ENCODE results near the gene NDUFS6.
"Not testable (repeated sequence)": the region's sequence is repeated elsewhere in the genome, so short reads cannot be mapped to it uniquely, and the experiment has no call there.

NDUFS6 gene

DNA sequence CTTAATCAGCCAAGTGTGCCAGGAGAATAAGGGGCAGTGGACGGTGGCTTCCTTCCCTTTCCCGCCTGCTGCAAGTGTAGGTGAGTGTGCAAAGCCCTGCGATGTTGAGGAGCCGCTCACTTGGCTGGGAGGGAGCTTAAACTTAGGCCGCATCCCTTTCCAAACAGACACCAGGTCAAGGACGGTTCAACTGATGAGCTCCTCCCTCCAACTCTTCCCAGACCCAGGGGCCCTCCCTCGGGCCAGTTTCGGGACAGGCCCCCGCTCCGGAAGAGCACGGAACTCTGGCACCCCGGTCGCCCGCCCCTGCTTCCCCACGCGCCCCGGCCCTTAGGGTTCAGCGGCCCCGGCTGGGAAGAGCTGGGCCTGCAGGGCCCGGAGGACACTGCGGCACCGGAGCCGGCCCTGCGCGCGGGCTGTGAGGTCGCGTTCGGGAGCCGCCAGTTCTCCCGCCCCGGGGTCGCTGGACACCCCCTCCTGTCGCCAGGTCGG lies 2.1 kb upstream of the NDUFS6 start:
- no peak for DNase-seq

DNA sequence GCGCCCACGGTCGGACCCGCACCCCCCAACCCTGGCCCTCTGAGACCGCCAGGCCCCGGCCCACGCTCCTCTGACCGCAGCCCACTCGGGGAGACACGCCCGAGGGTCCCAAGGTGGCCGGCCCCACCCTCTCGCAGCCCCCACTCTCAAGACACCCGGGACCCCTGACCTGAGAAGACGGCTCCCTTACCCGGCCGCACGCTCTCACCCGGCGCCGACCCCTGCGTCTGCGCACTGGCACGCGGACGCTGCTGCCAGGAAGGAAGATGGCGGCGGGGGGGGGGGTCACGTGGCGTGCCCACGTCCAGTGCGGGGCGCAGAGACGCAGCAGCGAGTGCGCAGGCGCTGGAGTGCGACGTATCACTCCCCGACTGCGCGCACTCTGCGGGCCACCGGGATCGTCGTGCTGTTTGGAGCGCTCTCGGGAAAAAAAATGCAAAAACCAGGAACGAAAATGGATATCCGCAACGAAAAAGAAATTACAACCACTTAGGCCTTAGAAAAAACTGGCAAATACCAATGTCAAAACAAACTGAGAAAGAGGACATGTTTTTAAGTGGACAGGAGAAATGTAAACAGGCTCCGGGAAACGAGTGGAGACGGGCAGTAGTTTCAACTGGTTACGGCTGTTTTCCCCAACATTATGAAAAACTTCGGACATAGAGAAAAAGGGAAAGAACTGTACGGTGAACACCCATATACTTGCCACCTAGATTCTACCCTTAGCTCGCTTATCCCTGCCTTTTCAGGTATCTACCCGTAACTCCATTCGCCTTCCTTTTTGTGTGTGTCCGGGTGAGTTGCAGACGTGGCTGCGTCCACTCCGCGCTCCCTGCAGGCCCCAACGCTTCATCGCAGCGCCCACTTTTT lies 1.4 kb upstream of the NDUFS6 start, which contains the start of gene MRPL36:
Gene MRPL36 (minus strand): TSS at position 236 of the 870 bp plus-strand sequence. CDS start 902 bp downstream, outside the sequence.
- peak; percentile 83 for DNase-seq

DNA sequence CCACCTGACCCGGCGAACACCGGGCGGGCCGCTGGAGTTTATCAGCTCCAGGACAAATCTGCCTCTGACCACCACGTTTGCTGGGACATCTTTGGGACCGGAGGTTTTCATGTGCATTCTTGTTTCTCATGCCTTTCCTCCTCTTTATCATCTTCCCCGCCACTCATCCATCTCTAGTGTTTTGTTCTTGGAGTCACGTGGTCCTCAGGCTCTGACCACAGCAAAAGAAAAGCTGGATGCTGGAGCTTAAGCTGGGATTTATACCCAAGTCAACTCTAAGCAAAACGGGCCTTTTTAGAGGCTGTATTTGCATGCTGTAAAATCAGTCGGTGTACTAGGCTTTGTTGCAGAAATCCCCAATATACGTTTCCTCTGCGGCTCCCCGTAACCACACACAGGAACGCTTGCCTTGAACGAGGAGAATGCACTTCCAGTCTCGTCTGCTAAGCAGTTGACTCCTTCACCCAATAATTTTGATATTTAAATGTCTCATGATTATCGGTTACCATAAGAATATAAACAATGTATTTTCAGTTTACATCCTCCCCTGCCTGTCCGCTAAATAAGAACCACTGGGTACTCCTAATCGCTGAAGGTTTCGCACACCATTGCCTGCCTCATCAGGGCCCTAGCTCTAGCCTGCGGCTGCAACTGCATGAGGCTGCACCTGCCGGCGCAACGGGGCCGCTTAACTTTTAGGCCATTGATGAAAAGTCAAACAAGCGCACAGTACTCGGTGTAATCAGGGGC lies 560 bp upstream of the NDUFS6 start:
- DNase-seq, result peak; percentile 26

GRCh38 chr5:1801967-1802295 lies 724 bp downstream of the NDUFS6 start:
- DNase-seq, result no peak

GRCh38 chr5:1803192-1803591 lies 2.0 kb downstream of the NDUFS6 start:
- no peak for DNase-seq

DNA sequence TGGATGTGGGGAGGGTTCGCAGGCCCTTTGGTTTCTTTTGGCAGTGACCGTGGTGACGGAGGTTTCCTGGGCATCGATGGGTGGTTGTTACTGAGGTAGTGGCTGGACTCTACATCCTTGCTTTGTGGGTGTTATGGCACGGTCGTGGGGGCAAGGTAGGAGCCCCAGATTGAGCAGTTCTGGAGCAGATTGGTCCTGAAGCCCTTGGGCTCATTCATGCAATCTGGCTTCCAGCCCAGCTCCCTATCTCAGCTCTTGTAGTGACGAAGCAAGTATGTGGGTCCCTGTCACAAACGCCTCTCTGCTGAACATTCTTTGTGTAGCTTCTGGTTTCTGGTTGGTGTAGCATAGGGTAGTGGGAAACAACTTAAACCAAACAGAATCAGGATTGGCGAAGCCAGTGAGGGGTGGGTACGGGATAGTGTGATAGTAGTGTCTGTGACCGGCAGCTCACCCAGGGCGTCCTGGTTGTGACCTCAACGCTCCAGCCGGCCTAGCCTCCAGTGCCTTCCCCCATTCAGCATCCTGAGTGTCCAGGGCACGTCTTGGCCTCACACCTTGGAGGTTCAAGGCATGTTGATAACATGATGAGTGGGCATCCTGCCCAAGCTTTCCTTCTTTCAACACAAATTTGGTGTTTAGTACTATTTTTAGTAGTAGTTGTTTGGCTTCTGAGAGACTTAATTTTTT lies 2.9 kb downstream of the NDUFS6 start:
- DNase-seq, result no peak

- no peak for DNase-seq
These were observed 4.1 kb downstream of the NDUFS6 start for GRCh38 chr5:1805326-1805725.

GRCh38 chr5:1805736-1806135 lies 4.5 kb downstream of the NDUFS6 start:
- no peak for DNase-seq

GRCh38 chr5:1806199-1806598 lies 5.0 kb downstream of the NDUFS6 start:
- DNase-seq, result no peak

GRCh38 chr5:1806974-1807373 lies 5.8 kb downstream of the NDUFS6 start:
- no peak for DNase-seq

- no peak for DNase-seq
These were observed 6.4 kb downstream of the NDUFS6 start for GRCh38 chr5:1807451-1808185.

- DNase-seq, result no peak
These were observed 7.2 kb downstream of the NDUFS6 start for GRCh38 chr5:1808439-1808838.

DNA sequence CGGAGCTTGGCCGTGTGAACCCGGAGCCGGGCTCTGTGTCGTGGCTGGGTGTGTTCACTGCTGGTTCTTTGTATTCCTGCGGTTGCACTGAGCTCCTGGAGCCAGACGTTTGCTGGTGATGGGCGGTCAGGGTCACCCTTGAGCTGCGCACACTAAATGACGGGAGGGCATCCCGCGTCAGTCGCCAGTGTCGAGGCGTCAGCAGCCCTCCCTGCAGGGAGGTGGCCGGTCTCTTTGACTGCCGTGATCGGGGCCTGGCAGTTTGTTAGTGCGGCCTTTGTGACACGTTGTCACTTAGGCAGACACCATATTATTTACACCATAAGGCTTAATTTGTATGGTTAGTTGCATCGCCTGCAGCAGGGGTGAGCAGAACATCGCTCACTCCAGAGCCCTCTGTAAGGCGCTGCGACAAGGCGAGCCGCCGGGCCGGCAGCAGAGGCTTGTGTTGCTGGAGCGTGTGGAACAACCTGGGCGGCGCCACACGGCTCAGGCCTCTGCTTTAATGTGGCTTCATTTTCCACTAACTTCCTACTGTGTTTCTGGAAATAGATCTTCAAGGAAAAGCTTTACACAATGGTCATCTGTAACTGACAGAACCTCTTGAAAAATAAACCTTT lies 8.3 kb downstream of the NDUFS6 start:
- DNase-seq, result no peak

DNA sequence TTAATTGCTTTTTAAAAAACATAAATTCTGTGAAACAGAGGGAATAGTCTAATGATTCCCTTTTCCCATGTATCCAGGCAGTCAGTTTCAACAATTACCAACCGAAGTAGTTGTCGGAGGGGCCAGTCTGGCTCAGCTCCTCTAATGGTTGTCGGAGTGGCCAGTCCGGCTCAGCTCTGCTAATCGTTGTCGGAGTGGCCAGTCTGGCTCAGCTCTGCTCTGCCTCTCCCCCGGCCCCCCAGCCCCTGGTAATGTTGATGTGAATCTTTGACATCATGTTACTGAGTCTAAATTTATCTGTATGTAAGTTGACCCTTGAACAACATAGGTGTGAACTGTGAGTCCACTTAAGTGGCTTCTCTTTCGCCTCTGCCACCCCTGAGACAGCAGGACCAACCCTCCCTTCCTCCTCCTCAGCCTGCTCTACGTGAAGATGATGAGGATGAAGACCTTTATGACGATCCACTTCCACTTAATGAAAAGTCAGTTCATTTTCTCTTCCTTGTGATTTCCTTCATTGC lies 9.4 kb downstream of the NDUFS6 start:
- no peak for DNase-seq

GRCh38 chr5:1814183-1815020 lies 13.2 kb downstream of the NDUFS6 start:
- no peak for DNase-seq

GRCh38 chr5:1815071-1815786 lies 14.0 kb downstream of the NDUFS6 start:
- no peak for DNase-seq

- no peak for DNase-seq
These were observed 14.7 kb downstream of the NDUFS6 start for GRCh38 chr5:1815881-1816292.

DNA sequence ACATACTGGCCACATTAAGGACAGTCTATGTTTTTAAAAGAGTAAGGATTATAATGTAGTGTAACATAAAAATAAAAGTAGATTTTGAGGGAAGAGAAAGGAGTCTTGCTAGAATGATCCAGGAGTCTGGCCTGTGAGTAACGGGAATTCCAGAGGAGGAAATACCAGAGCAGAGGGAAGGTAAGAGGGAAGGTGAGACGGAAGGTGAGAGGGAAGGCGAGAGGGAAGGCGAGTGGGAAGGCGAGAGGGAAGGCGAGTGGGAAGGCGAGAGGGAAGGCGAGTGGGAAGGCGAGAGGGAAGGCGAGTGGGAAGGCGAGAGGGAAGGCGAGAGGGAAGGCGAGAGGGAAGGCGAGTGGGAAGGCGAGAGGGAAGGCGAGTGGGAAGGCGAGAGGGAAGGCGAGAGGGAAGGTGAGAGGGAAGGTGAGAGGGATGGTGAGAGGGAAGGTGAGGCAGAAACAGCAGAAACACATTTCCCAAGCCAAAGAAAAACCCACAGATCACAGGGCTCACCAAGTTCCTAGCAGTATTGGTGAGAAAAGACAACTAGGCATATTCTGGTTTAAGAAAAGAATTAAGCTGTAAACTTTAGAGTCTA lies 15.4 kb downstream of the NDUFS6 start:
- not testable (repeated sequence) for DNase-seq

DNA sequence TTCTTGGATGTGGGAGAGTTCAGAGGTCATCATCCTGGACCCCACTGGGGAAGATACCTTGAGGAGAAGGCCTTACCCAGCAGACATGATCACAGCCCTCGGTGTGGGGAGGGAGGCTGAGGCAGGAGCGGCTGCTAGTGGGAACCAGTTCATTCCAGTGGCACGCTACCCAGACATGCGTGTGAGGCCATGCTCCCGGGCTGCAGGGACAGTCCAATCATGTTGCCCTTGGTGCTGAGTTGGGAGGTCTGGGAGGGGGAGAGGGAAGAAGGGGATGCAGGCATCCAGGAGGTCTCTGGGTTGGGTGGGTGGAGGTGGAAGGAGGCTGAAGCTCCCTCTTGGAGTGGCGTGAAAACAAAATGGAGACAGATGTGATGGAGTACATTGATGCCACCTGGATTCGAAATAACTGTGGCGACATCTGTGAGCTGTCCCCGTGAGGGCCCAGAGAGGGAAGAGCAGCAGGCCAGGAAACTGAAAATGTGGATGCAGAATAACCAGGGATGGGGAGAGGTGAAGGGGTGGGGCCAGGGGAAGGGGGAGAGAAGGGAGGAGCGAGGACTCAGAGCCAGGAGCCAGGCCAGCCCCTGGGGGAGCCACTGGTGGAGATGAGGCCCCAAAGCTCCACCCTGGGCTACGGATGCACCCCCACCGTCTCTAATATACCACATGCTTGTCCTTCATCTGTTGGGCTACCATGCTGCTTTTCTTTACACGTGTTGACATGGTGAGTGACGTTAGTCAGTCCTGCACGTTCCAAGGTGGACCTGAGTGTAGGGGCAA lies 16.2 kb downstream of the NDUFS6 start:
- DNase-seq, result no peak
